ENCODE results near the gene CEBPG.
A peak's percentile ranks its signal among the peaks of the same experiment; 100 is the strongest.

Gene CEBPG

GRCh38 chr19:33405553-33406461, 32.3 kb downstream of the CEBPG start:
- DNase-seq (ENCODE audit: low read depth in 3 of 3): no peak

- DNase-seq (ENCODE audit: low read depth in 3 of 3): peak; percentile 62 to 73 (median 65)
Measured at GRCh38 chr19:33406521-33407139, 33.1 kb downstream of the CEBPG start.

- DNase-seq (ENCODE audit: low read depth in 3 of 3): no peak
Measured at GRCh38 chr19:33407140-33407551, 33.6 kb downstream of the CEBPG start.

- DNase-seq (ENCODE audit: low read depth in 3 of 3): no peak
Measured at GRCh38 chr19:33407716-33408115, 34.2 kb downstream of the CEBPG start.

GRCh38 chr19:33408116-33408515, 34.6 kb downstream of the CEBPG start:
- DNase-seq (ENCODE audit: low read depth in 3 of 3): no peak

- DNase-seq (ENCODE audit: low read depth in 3 of 3): no peak
Measured at GRCh38 chr19:33408538-33409434, 35.3 kb downstream of the CEBPG start.

GRCh38 chr19:33409906-33410685, 36.6 kb downstream of the CEBPG start:
- no peak for DNase-seq (ENCODE audit: low read depth in 3 of 3)

GRCh38 chr19:33410915-33411401, 37.4 kb downstream of the CEBPG start:
- no peak for DNase-seq (ENCODE audit: low read depth in 3 of 3)

GRCh38 chr19:33411621-33412180, 38.2 kb downstream of the CEBPG start:
- no peak for DNase-seq (ENCODE audit: low read depth in 3 of 3)

GRCh38 chr19:33412601-33413425, 39.3 kb downstream of the CEBPG start:
- no peak for DNase-seq (ENCODE audit: low read depth in 3 of 3)

- no peak for DNase-seq (ENCODE audit: low read depth in 3 of 3)
Measured at GRCh38 chr19:33413426-33413725, 39.9 kb downstream of the CEBPG start.

GRCh38 chr19:33413868-33414666, 40.6 kb downstream of the CEBPG start:
- DNase-seq (ENCODE audit: low read depth in 3 of 3): no peak

- no peak for DNase-seq (ENCODE audit: low read depth in 3 of 3)
Measured at GRCh38 chr19:33414667-33415605, 41.4 kb downstream of the CEBPG start.

- peak; percentile 41 to 70 (median 45) for DNase-seq (ENCODE audit: low read depth in 3 of 3)
Measured at GRCh38 chr19:33416307-33417215, 43.1 kb downstream of the CEBPG start.

- DNase-seq (ENCODE audit: low read depth in 3 of 3): no peak
Measured at GRCh38 chr19:33417751-33418150, 44.2 kb downstream of the CEBPG start.

GRCh38 chr19:33418461-33418860, 45.0 kb downstream of the CEBPG start:
- no peak for DNase-seq (ENCODE audit: low read depth in 3 of 3)
